Neural cell (in vitro differentiated cells): ENCODE results near the gene LDB2.

ENCODE experiments used
- EZH2 ChIP-seq: fragments of 200-600, 300-800 bp; shearing (Covaris generic), sonication (generic); IDR thresholded peaks from 2 replicates; pipeline ENCODE4 v1.6.1; 2014; ENCODE audit warnings: antibody characterized with exemption, low read length, borderline replicate concordance, mild to moderate bottlenecking; ENCODE audit not compliant: insufficient read depth, poor library complexity, severe bottlenecking
- MXI1 ChIP-seq: fragments of 450-650 bp; conservative IDR thresholded peaks from 2 replicates; pipeline ENCODE4 v1.6.1; 2014; ENCODE audit warnings: antibody characterized with exemption, mild to moderate bottlenecking; ENCODE audit not compliant: poor library complexity, severe bottlenecking
- POLR2AphosphoS5 ChIP-seq: IDR thresholded peaks from 2 replicates; pipeline ENCODE4 v1.6.1; 2012
- TF ChIP-seq, protein P1 (sequence below): fragments of 450-650 bp; IDR thresholded peaks from 2 replicates; pipeline ENCODE4 v1.5.1; 2014; ENCODE audit warnings: antibody characterized with exemption, mild to moderate bottlenecking, moderate library complexity; ENCODE audit not compliant: poor library complexity, severe bottlenecking

DNA sequence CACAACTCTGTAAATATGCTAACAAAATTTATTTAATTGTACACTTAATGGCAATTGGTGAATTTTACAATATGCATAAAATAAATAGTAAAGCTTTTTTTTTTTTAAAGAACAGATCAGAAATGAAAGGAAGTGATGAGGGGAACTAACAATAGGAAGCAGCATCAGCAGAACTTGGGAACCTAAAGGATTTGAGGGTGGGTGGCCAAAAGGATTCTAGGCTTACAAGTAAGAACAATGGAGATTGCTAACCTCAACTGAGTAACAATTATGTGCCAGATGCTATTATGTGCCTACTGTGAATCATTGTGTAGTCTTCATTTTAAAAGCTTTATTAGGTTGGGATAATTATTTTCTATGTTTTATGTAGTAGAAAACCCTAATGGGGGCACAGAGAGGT, 185.2 kb downstream of the LDB2 start:
- TF ChIP-seq EZH2 (no peak), MXI1 (no peak), POLR2AphosphoS5 (no peak)
- TF ChIP-seq, protein P1, sequence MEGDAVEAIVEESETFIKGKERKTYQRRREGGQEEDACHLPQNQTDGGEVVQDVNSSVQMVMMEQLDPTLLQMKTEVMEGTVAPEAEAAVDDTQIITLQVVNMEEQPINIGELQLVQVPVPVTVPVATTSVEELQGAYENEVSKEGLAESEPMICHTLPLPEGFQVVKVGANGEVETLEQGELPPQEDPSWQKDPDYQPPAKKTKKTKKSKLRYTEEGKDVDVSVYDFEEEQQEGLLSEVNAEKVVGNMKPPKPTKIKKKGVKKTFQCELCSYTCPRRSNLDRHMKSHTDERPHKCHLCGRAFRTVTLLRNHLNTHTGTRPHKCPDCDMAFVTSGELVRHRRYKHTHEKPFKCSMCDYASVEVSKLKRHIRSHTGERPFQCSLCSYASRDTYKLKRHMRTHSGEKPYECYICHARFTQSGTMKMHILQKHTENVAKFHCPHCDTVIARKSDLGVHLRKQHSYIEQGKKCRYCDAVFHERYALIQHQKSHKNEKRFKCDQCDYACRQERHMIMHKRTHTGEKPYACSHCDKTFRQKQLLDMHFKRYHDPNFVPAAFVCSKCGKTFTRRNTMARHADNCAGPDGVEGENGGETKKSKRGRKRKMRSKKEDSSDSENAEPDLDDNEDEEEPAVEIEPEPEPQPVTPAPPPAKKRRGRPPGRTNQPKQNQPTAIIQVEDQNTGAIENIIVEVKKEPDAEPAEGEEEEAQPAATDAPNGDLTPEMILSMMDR = no peak
